Right lobe of liver (tissue), 4 donors: ENCODE results near the gene POT1.

ENCODE experiments used
- POLR2A ChIP-seq: fragments of 450-650 bp; IDR thresholded peaks from one replicate; pipeline ENCODE4 v1.6.1; 2017; ENCODE audit warnings: antibody characterized with exemption, mild to moderate bottlenecking
- TF ChIP-seq, protein P1 (sequence below), 4 donors: fragments of 200-600 bp in 3 of 4; fragments of 450-650 bp in 1 of 4; IDR thresholded peaks; one replicate each; pipeline versions ENCODE4 v1.5.1 to v1.8.0; 2016 to 2022; ENCODE audit warnings: antibody characterized with exemption in 4 of 4, mild to moderate bottlenecking in 2 of 4
- donor health status: DM: no; HTN: no; CAD: no.
- donor health status: DM: no; HTN: no; CAD: no.
- donor health status: DM: no; HTN: yes; CAD: no.

DNA sequence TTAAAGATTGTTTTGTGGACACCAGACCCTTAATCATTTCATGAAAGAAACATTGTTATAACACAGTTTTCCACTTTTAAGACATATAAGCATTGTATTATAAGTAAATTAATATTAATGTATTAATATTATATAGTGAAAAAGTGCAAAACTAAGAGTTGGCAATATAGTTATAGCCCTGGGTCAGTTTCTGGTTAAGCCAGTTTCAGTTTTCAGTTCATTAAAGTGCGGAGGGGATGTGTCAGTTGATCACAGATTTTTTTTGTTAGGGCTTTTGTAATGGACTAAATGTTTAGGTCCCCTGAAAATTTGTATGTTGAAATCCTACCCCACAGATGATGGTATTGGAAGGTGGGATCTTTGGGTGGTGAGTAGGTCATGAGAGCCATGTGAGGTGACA, 118.3 kb downstream of the POT1 start:
- TF ChIP-seq, protein P1, sequence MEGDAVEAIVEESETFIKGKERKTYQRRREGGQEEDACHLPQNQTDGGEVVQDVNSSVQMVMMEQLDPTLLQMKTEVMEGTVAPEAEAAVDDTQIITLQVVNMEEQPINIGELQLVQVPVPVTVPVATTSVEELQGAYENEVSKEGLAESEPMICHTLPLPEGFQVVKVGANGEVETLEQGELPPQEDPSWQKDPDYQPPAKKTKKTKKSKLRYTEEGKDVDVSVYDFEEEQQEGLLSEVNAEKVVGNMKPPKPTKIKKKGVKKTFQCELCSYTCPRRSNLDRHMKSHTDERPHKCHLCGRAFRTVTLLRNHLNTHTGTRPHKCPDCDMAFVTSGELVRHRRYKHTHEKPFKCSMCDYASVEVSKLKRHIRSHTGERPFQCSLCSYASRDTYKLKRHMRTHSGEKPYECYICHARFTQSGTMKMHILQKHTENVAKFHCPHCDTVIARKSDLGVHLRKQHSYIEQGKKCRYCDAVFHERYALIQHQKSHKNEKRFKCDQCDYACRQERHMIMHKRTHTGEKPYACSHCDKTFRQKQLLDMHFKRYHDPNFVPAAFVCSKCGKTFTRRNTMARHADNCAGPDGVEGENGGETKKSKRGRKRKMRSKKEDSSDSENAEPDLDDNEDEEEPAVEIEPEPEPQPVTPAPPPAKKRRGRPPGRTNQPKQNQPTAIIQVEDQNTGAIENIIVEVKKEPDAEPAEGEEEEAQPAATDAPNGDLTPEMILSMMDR (IDR thresholded peaks at IDR 0.05): no peak
- TF ChIP-seq POLR2A: no peak
